SK-N-SH (cell line): ENCODE results near the gene HLA-E. TPM values are rescaled to one million over a fixed set of nuclear protein-coding genes. Genes with fewer than 3 reads are reported as not detected.
"Not testable (repeated sequence)": the region's sequence is repeated elsewhere in the genome, so short reads cannot be mapped to it uniquely, and the experiment has no call there.

Source experiments
- CTCF ChIA-PET: fragments of 300-600, 350-600 bp; formaldehyde crosslinking; extraction: SDS; loops from one replicate; lab custom pipeline; 2021; lab: Yijun Ruan, JAX
- POLR2A ChIA-PET: fragments of 350-600 bp; sonication (Branson Sonifier 250); formaldehyde crosslinking; extraction: SDS; loops from one replicate; lab custom pipeline; 2020; ENCODE audit warnings: antibody characterized with exemption, inconsistent platforms; lab: Yijun Ruan, JAX
- DNase-seq: peaks from one replicate; pipeline ENCODE4 v3.0.0; 2012
- H2AFZ ChIP-seq: fragments of 200-600 bp; sonication (generic); 2 replicates; pipeline ENCODE4 v1.8.1; 2016; ENCODE audit warnings: antibody characterized with exemption, mild to moderate bottlenecking, low read depth
- H3F3A ChIP-seq: fragments of 200-600 bp; sonication (generic); replicated peaks from 2 replicates; pipeline ENCODE3; 2016; ENCODE audit warnings: antibody characterized with exemption, mild to moderate bottlenecking; ENCODE audit not compliant: insufficient read depth
- H3K27ac ChIP-seq, 2 experiments: fragments of 200-500 bp in 1 of 2; fragments of 200-600 bp in 1 of 2; sonication (Bioruptor generic) in 1 of 2; sonication (generic), shearing (Covaris generic) in 1 of 2; 2 replicates each; pipeline versions ENCODE4 v1.5.1 to v1.6.1; 2014 to 2016; ENCODE audit warnings: low read depth in 2 of 2, inconsistent platforms in 1 of 2, low read length in 1 of 2, mild to moderate bottlenecking in 1 of 2, mixed read lengths in 1 of 2
- H3K27me3 ChIP-seq: fragments of 200-600 bp; sonication (generic), shearing (Covaris generic); 2 replicates; pipeline ENCODE4 v1.6.1; 2016; ENCODE audit warnings: mixed run types; ENCODE audit not compliant: insufficient read depth
- H3K36me3 ChIP-seq, 2 experiments: fragments of 200-500 bp in 1 of 2; fragments of 200-600 bp in 1 of 2; sonication (Bioruptor generic) in 1 of 2; sonication (generic) in 1 of 2; replicated peaks in 1 of 2; 2 replicates each; pipeline versions ENCODE3 to v1.5.1; 2014 to 2016; ENCODE audit warnings: low read length in 1 of 2, mild to moderate bottlenecking in 1 of 2; ENCODE audit not compliant: insufficient read depth in 2 of 2, control insufficient read depth in 1 of 2
- H3K4me1 ChIP-seq, 2 experiments: fragments of 200-500 bp in 1 of 2; fragments of 200-600 bp in 1 of 2; sonication (Bioruptor generic) in 1 of 2; sonication (generic), shearing (Covaris generic) in 1 of 2; 2 replicates each; pipeline versions ENCODE4 v1.5.1 to v1.6.1; 2014 to 2016; ENCODE audit warnings: low read depth in 1 of 2, low read length in 1 of 2, mixed run types in 1 of 2; ENCODE audit not compliant: insufficient read depth in 2 of 2, control insufficient read depth in 1 of 2
- H3K4me2 ChIP-seq: fragments of 200-600 bp; sonication (generic), shearing (Covaris generic); 2 replicates; pipeline ENCODE4 v1.6.1; 2017; ENCODE audit warnings: mixed run types
- H3K4me3 ChIP-seq, 2 experiments: fragments of 200-500 bp in 1 of 2; fragments of 200-600 bp in 1 of 2; sonication (Bioruptor generic) in 1 of 2; sonication (generic), shearing (Covaris generic) in 1 of 2; 2 replicates each; pipeline versions ENCODE4 v1.5.1 to v1.8.1; 2014 to 2016; ENCODE audit warnings: low read depth in 2 of 2, inconsistent platforms in 1 of 2, low read length in 1 of 2, mild to moderate bottlenecking in 1 of 2, mixed read lengths in 1 of 2, moderate library complexity in 1 of 2
- H3K79me2 ChIP-seq: fragments of 200-600 bp; sonication (generic); 2 replicates; pipeline ENCODE4 v1.8.1; 2017; ENCODE audit warnings: mild to moderate bottlenecking; ENCODE audit not compliant: insufficient read depth
- H3K9ac ChIP-seq: fragments of 200-600 bp; sonication (generic); 2 replicates; pipeline ENCODE4 v1.6.1; 2017; ENCODE audit warnings: mixed run types
- H3K9me2 ChIP-seq: fragments of 200-600 bp; sonication (generic); 2 replicates; pipeline ENCODE4 v1.6.1; 2017; ENCODE audit warnings: mixed run types
- H3K9me3 ChIP-seq: fragments of 200-600 bp; sonication (generic); 2 replicates; pipeline ENCODE4 v1.6.1; 2017; ENCODE audit warnings: mixed run types, mild to moderate bottlenecking, moderate library complexity
- H4K20me1 ChIP-seq: fragments of 200-600 bp; sonication (generic); 2 replicates; pipeline ENCODE4 v1.6.1; 2017; ENCODE audit warnings: mild to moderate bottlenecking, mixed run types; ENCODE audit not compliant: insufficient read depth
- CHD2 ChIP-seq: fragments of 150-350 bp; IDR thresholded peaks from 2 replicates; pipeline ENCODE4 v1.6.1; 2018; ENCODE audit warnings: low read length; ENCODE audit not compliant: partially characterized antibody
- GABPA ChIP-seq: IDR thresholded peaks from 2 replicates; pipeline ENCODE4 v1.4.0; 2012; ENCODE audit warnings: low read depth, mild to moderate bottlenecking
- JUND ChIP-seq: IDR thresholded peaks from 2 replicates; pipeline ENCODE4 v1.4.0; 2012
- MEF2A ChIP-seq: IDR thresholded peaks from 2 replicates; pipeline ENCODE4 v1.4.0; 2012; ENCODE audit warnings: low read depth, borderline replicate concordance
- NRF1 ChIP-seq: IDR thresholded peaks from 2 replicates; pipeline ENCODE4 v1.6.1; 2012; ENCODE audit warnings: low read depth, mild to moderate bottlenecking, low read length
- RXRA ChIP-seq: IDR thresholded peaks from 2 replicates; pipeline ENCODE4 v1.4.0; 2012; ENCODE audit warnings: low read depth, mild to moderate bottlenecking, borderline replicate concordance
- SIN3A ChIP-seq: IDR thresholded peaks from 2 replicates; pipeline ENCODE4 v1.6.1; 2012; ENCODE audit warnings: low read depth, mild to moderate bottlenecking, low read length, moderate library complexity, borderline replicate concordance
- WGBS: methylation state at CpG from one replicate; pipeline ENCODE4 v1.1.6; 2017; ENCODE audit warnings: low lambda C conversion rate; 5-methylcytosine and 5-hydroxymethylcytosine counted together
- polyA plus RNA-seq, 3 experiments: library from polyadenylated mRNA; depleted of rRNA; stranded (reverse); fragments of >200 nt; gene quantifications; 2 replicates each; pipeline ENCODE4 v1.2.3, GENCODE V29; 2012
- TF ChIP-seq, protein P1 (sequence below): IDR thresholded peaks from 2 replicates; pipeline ENCODE4 v1.4.0; 2012; ENCODE audit warnings: low read depth, borderline replicate concordance

Gene HLA-E
- polyA plus RNA-seq, 1 of the 3 experiments (the other 2 are of a cell fraction) = 90.9 TPM

DNA sequence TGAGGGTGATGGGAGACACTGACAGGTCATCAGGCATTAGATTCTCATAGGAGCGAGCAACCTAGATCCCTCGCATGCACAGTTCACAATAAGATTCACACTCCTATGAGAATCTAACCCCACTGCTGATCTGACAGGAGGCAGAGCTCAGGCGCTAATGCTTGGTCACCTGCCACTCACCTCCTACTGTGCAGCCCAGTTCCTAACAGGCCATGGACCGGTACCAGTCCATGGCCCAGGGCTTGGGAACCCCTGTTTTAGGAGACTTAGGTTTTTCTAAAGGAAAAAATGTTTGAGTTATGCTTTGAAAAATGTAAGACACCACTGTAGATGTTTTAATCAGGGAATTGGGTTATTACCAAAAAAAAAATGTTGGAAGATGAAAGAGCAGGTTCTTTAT is 6.7 kb downstream of the HLA-E start:
- peaks cover 9% of the 10 kb centered on the region for H3K79me2 ChIP-seq
- peaks cover 2% of the 10 kb centered on the region for H4K20me1 ChIP-seq
- no peaks in the 10 kb centered on the region for H3K27me3 ChIP-seq
- H2AFZ ChIP-seq = peak overlapping the region; percentile 62; the same call in 1 of the 2 replicates
- H3K36me3 ChIP-seq = peaks cover 5 to 14% of the 10 kb centered on the region in 2 experiments
- WGBS = 72% methylated on average over 4 of the region's 4 CpGs
- no peak for DNase-seq
- H3K9ac ChIP-seq = no peak overlapping the region
- TF ChIP-seq GABPA = no peak
- no peak for TF ChIP-seq SIN3A
- no peak for TF ChIP-seq CHD2
- TF ChIP-seq JUND = no peak
- H3K4me3 ChIP-seq = no peak overlapping the region
- H3K4me2 ChIP-seq = peak overlapping the region; percentile 8; the same call in 1 of the 2 replicates
- H3K9me2 ChIP-seq = no peaks in the 10 kb centered on the region
- peaks cover 0 to 14% of the 10 kb centered on the region in 2 experiments; a peak in 1 of 4 replicates for H3K4me1 ChIP-seq
- H3K9me3 ChIP-seq = no peaks in the 10 kb centered on the region
- H3K27ac ChIP-seq = peak overlapping the region in 1 of 2 experiments; percentile 78; a peak in 2 of 4 replicates
- POLR2A ChIA-PET = no interaction called here
- CTCF ChIA-PET = interaction anchor here (1.0 to 1.2 kb wide), 2 partner anchors 36 to 45 kb away, joined by 3 to 5 read pairs; no protein-coding TSS in a partner anchor
- peaks cover 25% of the 10 kb centered on the region for H3F3A ChIP-seq

DNA sequence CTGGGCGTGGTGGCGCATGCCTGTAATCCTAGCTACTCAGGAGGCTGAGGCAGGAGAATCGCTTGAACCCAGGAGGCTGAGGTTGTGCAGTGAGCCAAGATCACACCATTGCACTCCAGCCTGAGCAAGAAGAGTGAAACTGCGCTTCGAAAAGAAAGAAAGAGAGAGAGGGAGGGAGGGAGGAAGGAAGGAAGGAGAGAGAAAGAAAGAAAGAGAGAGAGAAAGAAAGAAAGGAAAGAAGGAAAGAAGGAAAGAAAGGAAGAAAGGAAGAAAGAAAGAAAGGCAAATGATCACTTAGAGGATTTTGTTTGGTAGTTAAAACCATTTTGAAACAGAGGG is 7.9 kb downstream of the HLA-E start:
- H3K27me3 ChIP-seq, H3K9me3 ChIP-seq, POLR2A ChIA-PET, H4K20me1 ChIP-seq, DNase-seq, H3K9me2 ChIP-seq, H3K4me3 ChIP-seq, H3K9ac ChIP-seq, H3K79me2 ChIP-seq, H3K36me3 ChIP-seq: not testable (repeated sequence)
- CTCF ChIA-PET = interaction anchor here (1.0 kb wide), 1 partner anchor 15 kb away, joined by 3 read pairs; no protein-coding TSS in a partner anchor
- peak overlapping the region; percentile 62; the same call in 1 of the 2 replicates for H2AFZ ChIP-seq
- H3F3A ChIP-seq = peaks cover 25% of the 10 kb centered on the region
- WGBS = 73% methylated on average over 5 of the region's 5 CpGs
- H3K4me2 ChIP-seq = peak overlapping the region; percentile 8; the same call in 1 of the 2 replicates
- H3K4me1 ChIP-seq = peaks cover 0 to 14% of the 10 kb centered on the region in 2 experiments; a peak in 1 of 4 replicates
- peak overlapping the region in 1 of 2 experiments; percentile 78; a peak in 2 of 4 replicates for H3K27ac ChIP-seq

DNA sequence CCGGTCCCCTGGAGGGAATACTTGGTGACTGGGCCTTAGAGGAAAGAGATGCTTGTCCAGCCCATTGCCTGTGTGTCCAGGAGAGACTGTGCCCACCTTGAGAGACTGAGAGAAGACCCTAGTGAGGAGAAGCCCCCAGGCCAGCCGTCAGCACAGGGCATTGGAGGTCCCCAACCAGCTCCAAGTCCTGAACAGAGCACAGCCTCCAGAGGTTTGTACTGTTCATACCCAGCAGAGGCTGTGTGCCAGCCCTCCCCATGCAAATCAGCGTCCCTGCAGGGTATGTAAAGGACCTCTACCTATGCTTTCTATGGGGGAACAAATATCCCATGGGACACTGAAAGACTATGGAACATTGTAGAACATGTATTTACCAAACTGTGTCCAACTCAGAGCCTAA is 8.4 kb downstream of the HLA-E start:
- Histone ChIP-seq H3K79me2 (no peaks in the 10 kb centered on the region), H2AFZ (no peak overlapping the region), H3K27me3 (no peaks in the 10 kb centered on the region), H3K9me3 (no peaks in the 10 kb centered on the region)
- no peak for DNase-seq
- WGBS = 37% methylated on average over 2 of the region's 3 CpGs
- TF ChIP-seq MEF2A = no peak
- TF ChIP-seq, protein P1, sequence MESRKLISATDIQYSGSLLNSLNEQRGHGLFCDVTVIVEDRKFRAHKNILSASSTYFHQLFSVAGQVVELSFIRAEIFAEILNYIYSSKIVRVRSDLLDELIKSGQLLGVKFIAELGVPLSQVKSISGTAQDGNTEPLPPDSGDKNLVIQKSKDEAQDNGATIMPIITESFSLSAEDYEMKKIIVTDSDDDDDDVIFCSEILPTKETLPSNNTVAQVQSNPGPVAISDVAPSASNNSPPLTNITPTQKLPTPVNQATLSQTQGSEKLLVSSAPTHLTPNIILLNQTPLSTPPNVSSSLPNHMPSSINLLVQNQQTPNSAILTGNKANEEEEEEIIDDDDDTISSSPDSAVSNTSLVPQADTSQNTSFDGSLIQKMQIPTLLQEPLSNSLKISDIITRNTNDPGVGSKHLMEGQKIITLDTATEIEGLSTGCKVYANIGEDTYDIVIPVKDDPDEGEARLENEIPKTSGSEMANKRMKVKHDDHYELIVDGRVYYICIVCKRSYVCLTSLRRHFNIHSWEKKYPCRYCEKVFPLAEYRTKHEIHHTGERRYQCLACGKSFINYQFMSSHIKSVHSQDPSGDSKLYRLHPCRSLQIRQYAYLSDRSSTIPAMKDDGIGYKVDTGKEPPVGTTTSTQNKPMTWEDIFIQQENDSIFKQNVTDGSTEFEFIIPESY = no peak
- no peak for TF ChIP-seq NRF1
- TF ChIP-seq RXRA = no peak
- TF ChIP-seq, all 33 proteins: peak for 0
- Histone ChIP-seq H3K27ac (no peak overlapping the region), H3K4me3 (no peak overlapping the region), H4K20me1 (no peaks in the 10 kb centered on the region), H3K9ac (no peak overlapping the region), H3K4me2 (no peak overlapping the region), H3K36me3 (no peaks in the 10 kb centered on the region), H3F3A (peaks cover 25% of the 10 kb centered on the region), H3K9me2 (no peaks in the 10 kb centered on the region), H3K4me1 (peaks cover 0 to 14% of the 10 kb centered on the region in 2 experiments; a peak in 1 of 4 replicates)
- ChIA-PET CTCF (no interaction called here), POLR2A (no interaction called here)

DNA sequence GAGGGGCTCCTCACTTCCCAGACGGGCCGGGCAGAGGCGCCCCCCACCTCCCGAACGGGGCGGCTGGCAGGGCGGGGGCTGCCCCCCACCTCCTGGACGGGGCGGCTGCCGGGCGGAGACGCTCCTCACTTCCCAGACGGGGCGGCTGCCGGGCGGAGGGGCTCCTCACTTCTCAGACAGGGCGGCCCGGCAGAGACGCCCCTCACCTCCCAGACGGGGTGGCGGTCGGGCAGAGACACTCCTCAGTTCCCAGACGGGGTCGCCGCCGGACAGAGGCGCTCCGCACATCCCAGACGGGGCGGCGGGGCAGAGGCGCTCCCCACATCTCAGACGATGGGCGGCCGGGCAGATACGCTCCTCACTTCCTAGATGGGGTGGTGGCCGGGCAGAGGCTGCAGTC is 9.4 kb downstream of the HLA-E start:
- H3K4me3 ChIP-seq, H3K27me3 ChIP-seq, H3K9ac ChIP-seq, H3K36me3 ChIP-seq, H3K9me2 ChIP-seq, POLR2A ChIA-PET, H3K9me3 ChIP-seq, H4K20me1 ChIP-seq, H3K4me2 ChIP-seq, DNase-seq, H2AFZ ChIP-seq, H3K79me2 ChIP-seq, H3K27ac ChIP-seq: not testable (repeated sequence)
- Histone ChIP-seq H3K4me1 (peaks cover 0 to 14% of the 10 kb centered on the region in 2 experiments; a peak in 1 of 4 replicates), H3F3A (peaks cover 22% of the 10 kb centered on the region)
- 63% methylated on average over 14 of the region's 37 CpGs for WGBS
- CTCF ChIA-PET = interaction anchor here (1.1 kb wide), 1 partner anchor 25 kb away, joined by 3 read pairs; no protein-coding TSS in a partner anchor
